HepG2 (cell line): ENCODE results near the gene ESYT3. TPM values are rescaled to one million over a fixed set of nuclear protein-coding genes. Genes with fewer than 3 reads are reported as not detected.
A peak's percentile ranks its signal among the peaks of the same experiment; 100 is the strongest.

Source experiments
- CAMTA2 ChIP-seq: sonication (generic); formaldehyde crosslinking; IDR thresholded peaks from 2 replicates; pipeline ENCODE4 v1.4.0; 2020; ENCODE audit warnings: mild to moderate bottlenecking, missing genetic modification reagents, borderline replicate concordance
- CEBPB ChIP-seq: IDR thresholded peaks from 2 replicates; pipeline ENCODE4 v1.6.1; 2011; ENCODE audit warnings: low read depth, low read length, improper control_type of control experiment, borderline replicate concordance
- CREB1 ChIP-seq, 2 experiments: fragments of 450-650 bp in 1 of 2; IDR thresholded peaks; 2 replicates each; pipeline ENCODE4 v1.6.1; 2016 to 2017; ENCODE audit warnings: control low read depth in 1 of 2, mild to moderate bottlenecking in 1 of 2, missing compliant biosample characterization in 1 of 2, missing genetic modification characterization in 1 of 2
- GABPA ChIP-seq, 2 experiments: IDR thresholded peaks; 2 replicates each; pipeline ENCODE4 v1.6.1; 2011 to 2016; ENCODE audit warnings: low read depth in 2 of 2, low read length in 1 of 2, missing biosample characterization in 1 of 2, missing genetic modification characterization in 1 of 2
- HOXA5 ChIP-seq: sonication (generic); formaldehyde crosslinking; IDR thresholded peaks from 2 replicates; pipeline ENCODE4 v1.4.0; 2020; ENCODE audit warnings: missing genetic modification reagents
- MAZ ChIP-seq, 2 experiments: sonication (generic) in 1 of 2; formaldehyde crosslinking in 1 of 2; IDR thresholded peaks; 2 replicates each; pipeline versions ENCODE4 v1.5.0 to v1.6.1; 2012 to 2020; ENCODE audit warnings: low read depth in 2 of 2, mild to moderate bottlenecking in 2 of 2, borderline replicate concordance in 1 of 2, improper control_type of control experiment in 1 of 2, low read length in 1 of 2, missing genetic modification reagents in 1 of 2, moderate library complexity in 1 of 2
- MBD4 ChIP-seq: IDR thresholded peaks from 2 replicates; pipeline ENCODE4 v1.6.1; 2012; ENCODE audit warnings: low read length, inconsistent platforms, borderline replicate concordance
- PATZ1 ChIP-seq: sonication (generic); formaldehyde crosslinking; IDR thresholded peaks from 2 replicates; pipeline ENCODE4 v1.4.0; 2020; ENCODE audit warnings: missing genetic modification reagents
- RFX5 ChIP-seq: IDR thresholded peaks from 2 replicates; pipeline ENCODE4 v1.6.1; 2011; ENCODE audit warnings: low read depth, low read length, improper control_type of control experiment
- SETDB1 ChIP-seq: sonication (generic); formaldehyde crosslinking; IDR thresholded peaks from 2 replicates; pipeline ENCODE4 v1.5.1; 2020; ENCODE audit warnings: missing genetic modification reagents, mild to moderate bottlenecking, borderline replicate concordance
- TBX3 ChIP-seq: fragments of 450-650 bp; IDR thresholded peaks from 2 replicates; pipeline ENCODE4 v1.6.1; 2017; ENCODE audit warnings: antibody characterized with exemption, mild to moderate bottlenecking, inconsistent platforms, borderline replicate concordance
- TFDP2 ChIP-seq: sonication (generic); formaldehyde crosslinking; IDR thresholded peaks from 2 replicates; pipeline ENCODE4 v1.4.0; 2020; ENCODE audit warnings: missing genetic modification reagents
- ZFP90 ChIP-seq: sonication (generic); formaldehyde crosslinking; IDR thresholded peaks from 2 replicates; pipeline ENCODE4 v1.8.0; 2022; ENCODE audit warnings: missing genetic modification reagents, mild to moderate bottlenecking, inconsistent platforms, borderline replicate concordance
- ZNF136 ChIP-seq: sonication (generic); formaldehyde crosslinking; IDR thresholded peaks from 2 replicates; pipeline ENCODE4 v1.8.1; 2022; ENCODE audit warnings: low read depth, mild to moderate bottlenecking, moderate library complexity, missing genetic modification reagents
- ZNF362 ChIP-seq: sonication (generic); formaldehyde crosslinking; IDR thresholded peaks from 2 replicates; pipeline ENCODE4 v1.4.0; 2020; ENCODE audit warnings: missing genetic modification reagents, mild to moderate bottlenecking, borderline replicate concordance
- ZNF564 ChIP-seq: sonication (generic); formaldehyde crosslinking; IDR thresholded peaks from 2 replicates; pipeline ENCODE4 v1.8.1; 2023; ENCODE audit warnings: mild to moderate bottlenecking, missing genetic modification reagents
- ZNF773 ChIP-seq: sonication (generic); formaldehyde crosslinking; IDR thresholded peaks from 2 replicates; pipeline ENCODE4 v1.4.0; 2020; ENCODE audit warnings: missing genetic modification reagents, borderline replicate concordance
- ZSCAN12 ChIP-seq: sonication (generic); formaldehyde crosslinking; IDR thresholded peaks from 2 replicates; pipeline ENCODE4 v1.9.0; 2021; ENCODE audit warnings: mild to moderate bottlenecking, missing genetic modification reagents
- ZZZ3 ChIP-seq: sonication (generic); formaldehyde crosslinking; IDR thresholded peaks from 2 replicates; pipeline ENCODE4 v1.4.0; 2020; ENCODE audit warnings: missing genetic modification reagents, mild to moderate bottlenecking, borderline replicate concordance
- polyA plus RNA-seq, 8 experiments: library from polyadenylated mRNA; depleted of rRNA in 3 of 8; stranded (reverse) in 7 of 8; unstranded in 1 of 8; fragments of >200 nt; fragmentation: Illumina TruSeq in 4 of 8; extraction: Trizol in 4 of 8; gene quantifications; 2 replicates each; pipeline versions ENCODE4 v1.2.1 to v1.2.3, GENCODE V29; 2011 to 2016; ENCODE audit warnings: low read depth in 4 of 8, missing spikeins in 1 of 8, mixed read lengths in 1 of 8; ENCODE audit not compliant: insufficient read depth in 1 of 8
- total RNA-seq, 5 experiments: library from RNA; depleted of rRNA; stranded (reverse); fragments of >200 nt; fragmentation: Illumina TruSeq; extraction: Trizol; gene quantifications; 2 replicates each; pipeline ENCODE4 v1.2.3, GENCODE V29; 2016; ENCODE audit warnings: low read depth in 1 of 5
- TF ChIP-seq, protein P1 (sequence below): sonication (generic); formaldehyde crosslinking; IDR thresholded peaks from 2 replicates; pipeline ENCODE4 v1.4.0; 2020; ENCODE audit warnings: mild to moderate bottlenecking, missing genetic modification reagents

Gene ESYT3
- total and polyA plus RNA-seq, 2 of the 13 experiments (the other 11 are each of a cell fraction or from before 2014, with no cell fraction given), result 1.5 to 4.1 TPM

- TF ChIP-seq, protein P1, sequence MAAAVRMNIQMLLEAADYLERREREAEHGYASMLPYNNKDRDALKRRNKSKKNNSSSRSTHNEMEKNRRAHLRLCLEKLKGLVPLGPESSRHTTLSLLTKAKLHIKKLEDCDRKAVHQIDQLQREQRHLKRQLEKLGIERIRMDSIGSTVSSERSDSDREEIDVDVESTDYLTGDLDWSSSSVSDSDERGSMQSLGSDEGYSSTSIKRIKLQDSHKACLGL (CRISPR knock-in tag), result peak; percentile 92
- TF ChIP-seq CAMTA2 (CRISPR knock-in tag) (peak; percentile 91; the same call in 1 of the 2 replicates), SETDB1 (CRISPR knock-in tag) (no peak), CEBPB (no peak), MBD4 (no peak), ZZZ3 (no peak; the same call in 1 of the 2 replicates), TFDP2 (CRISPR knock-in tag) (peak; percentile 95), ZNF362 (CRISPR knock-in tag) (0 out of 2 replicates have a peak, but pooled peaks have one; percentile 52), RFX5 (no peak), HOXA5 (peak; percentile 86), GABPA (IDR thresholded peaks at IDR 0.05; ENCODE audit: low read depth, low read length) (peak; percentile 32; the same call in 1 of the 2 replicates), GABPA (CRISPR knock-in tag; IDR thresholded peaks at IDR 0.05; ENCODE audit: low read depth) (peak; percentile 69), ZSCAN12 (peak; percentile 87; the same call in 1 of the 2 replicates), ZNF564 (peak; percentile 87), ZFP90 (CRISPR knock-in tag) (peak; percentile 56), PATZ1 (peak; percentile 65), MAZ (IDR thresholded peaks at IDR 0.05; ENCODE audit: borderline replicate concordance, low read depth, low read length) (no peak), MAZ (CRISPR knock-in tag; IDR thresholded peaks at IDR 0.05; ENCODE audit: low read depth) (peak; percentile 58; the same call in 1 of the 2 replicates), ZNF773 (CRISPR knock-in tag) (peak; percentile 38; the same call in 1 of the 2 replicates), ZNF136 (CRISPR knock-in tag) (peak; percentile 79; the same call in 1 of the 2 replicates), TBX3 (peak; percentile 65; the same call in 1 of the 2 replicates), CREB1 (IDR thresholded peaks at IDR 0.05) (no peak), CREB1 (CRISPR knock-in tag; IDR thresholded peaks at IDR 0.05) (peak; percentile 32; the same call in 1 of the 2 replicates)
Observed at GRCh38 chr3:138434276-138434874, at the start of gene ESYT3 (continued).
